ENCODE measurements around the gene STRIT1.

Gene STRIT1

GRCh38 chr3:155262295-155262694, 31.2 kb downstream of the STRIT1 start:
- H3K4me1 Mint-ChIP-seq = no peaks in the 10 kb centered on the region
- H3K27ac Mint-ChIP-seq = no peak overlapping the region
- peaks cover 4 to 7% of the 10 kb centered on the region in 2 donors for H3K9me3 Mint-ChIP-seq
- no peak overlapping the region for H3K4me3 Mint-ChIP-seq
- H3K27me3 Mint-ChIP-seq = no peaks in the 10 kb centered on the region
- DNase-seq (no peak), ATAC-seq (no peak)

GRCh38 chr3:155254445-155254844, 39.0 kb downstream of the STRIT1 start:
- no peaks in the 10 kb centered on the region for H3K9me3 Mint-ChIP-seq
- H3K27ac Mint-ChIP-seq = no peak overlapping the region
- no peaks in the 10 kb centered on the region for H3K27me3 Mint-ChIP-seq
- no peaks in the 10 kb centered on the region for H3K4me1 Mint-ChIP-seq
- ATAC-seq (no peak), DNase-seq (no peak)
- no peak overlapping the region for H3K4me3 Mint-ChIP-seq

GRCh38 chr3:155252535-155252934, 40.9 kb downstream of the STRIT1 start:
- no peak for ATAC-seq
- Mint-ChIP-seq H3K27ac (no peak overlapping the region), H3K4me1 (no peaks in the 10 kb centered on the region), H3K4me3 (no peak overlapping the region), H3K27me3 (no peaks in the 10 kb centered on the region), H3K9me3 (no peaks in the 10 kb centered on the region)
- no peak for DNase-seq

- Mint-ChIP-seq H3K27me3 (no peaks in the 10 kb centered on the region), H3K4me1 (no peaks in the 10 kb centered on the region), H3K27ac (no peak overlapping the region), H3K4me3 (no peak overlapping the region), H3K9me3 (no peaks in the 10 kb centered on the region)
- DNase-seq = no peak
- ATAC-seq = no peak
These were observed 41.5 kb downstream of the STRIT1 start for GRCh38 chr3:155252021-155252420.

GRCh38 chr3:155248531-155249187, 44.8 kb downstream of the STRIT1 start:
- Mint-ChIP-seq H3K4me1 (no peaks in the 10 kb centered on the region), H3K27me3 (no peaks in the 10 kb centered on the region), H3K9me3 (no peaks in the 10 kb centered on the region), H3K27ac (no peak overlapping the region), H3K4me3 (no peak overlapping the region)
- DNase-seq (no peak), ATAC-seq (no peak)

GRCh38 chr3:155244699-155245098, 48.8 kb downstream of the STRIT1 start:
- Mint-ChIP-seq H3K4me1 (no peaks in the 10 kb centered on the region), H3K4me3 (no peak overlapping the region), H3K27ac (no peak overlapping the region), H3K9me3 (peaks cover 0 to 5% of the 10 kb centered on the region in 2 donors), H3K27me3 (no peaks in the 10 kb centered on the region)
- ATAC-seq (no peak), DNase-seq (no peak)

- Mint-ChIP-seq H3K4me3 (no peak overlapping the region), H3K27ac (no peak overlapping the region), H3K4me1 (no peaks in the 10 kb centered on the region), H3K27me3 (no peaks in the 10 kb centered on the region), H3K9me3 (peaks cover 0 to 5% of the 10 kb centered on the region in 2 donors)
- no peak for ATAC-seq
- DNase-seq = no peak
These were observed 49.3 kb downstream of the STRIT1 start for GRCh38 chr3:155244216-155244615.

- DNase-seq (no peak), ATAC-seq (no peak)
- peaks cover 0 to 5% of the 10 kb centered on the region in 2 donors for H3K9me3 Mint-ChIP-seq
- no peaks in the 10 kb centered on the region for H3K27me3 Mint-ChIP-seq
- no peak overlapping the region for H3K4me3 Mint-ChIP-seq
- H3K4me1 Mint-ChIP-seq = no peaks in the 10 kb centered on the region
- no peak overlapping the region for H3K27ac Mint-ChIP-seq
These were observed 50.0 kb downstream of the STRIT1 start for GRCh38 chr3:155243512-155243921.

GRCh38 chr3:155242342-155242741, 51.1 kb downstream of the STRIT1 start:
- Mint-ChIP-seq H3K4me1 (no peaks in the 10 kb centered on the region), H3K27ac (no peak overlapping the region), H3K4me3 (no peak overlapping the region), H3K9me3 (peaks cover 0 to 5% of the 10 kb centered on the region in 2 donors), H3K27me3 (no peaks in the 10 kb centered on the region)
- DNase-seq (no peak), ATAC-seq (no peak)

GRCh38 chr3:155241579-155241978, 51.9 kb downstream of the STRIT1 start:
- Mint-ChIP-seq H3K4me1 (no peaks in the 10 kb centered on the region), H3K9me3 (peaks cover 0 to 5% of the 10 kb centered on the region in 2 donors), H3K27ac (no peak overlapping the region), H3K4me3 (no peak overlapping the region), H3K27me3 (no peaks in the 10 kb centered on the region)
- DNase-seq (no peak), ATAC-seq (no peak)
